ENCODE results near the gene POU5F1.

- peak in 1 of 7 experiments; percentile 9 for TF ChIP-seq CTCF (IDR thresholded peaks at IDR 0.05)
- TF ChIP-seq POLR2A (IDR thresholded peaks at IDR 0.05), result no peak
Measured at GRCh38 chr6:31193206-31193605, 22.7 kb upstream of the POU5F1 start.
